H9 (cell line): ENCODE data around the gene PIGL. TPM values are rescaled to one million over a fixed set of nuclear protein-coding genes. Genes with fewer than 3 reads are reported as not detected.

Experiments used
- DNase-seq: peaks from one replicate; pipeline ENCODE4 v3.0.0-alpha.2; 2017
- H2AFZ ChIP-seq: one replicate; pipeline ENCODE4 v1.6.1; 2013; ENCODE audit warnings: mild to moderate bottlenecking, low read length, control low read depth, moderate library complexity
- H2AK5ac ChIP-seq: 2 replicates; pipeline ENCODE4 v1.6.1; 2013; ENCODE audit warnings: low read length, control low read depth, mixed read lengths; ENCODE audit not compliant: insufficient read length
- H2BK120ac ChIP-seq: one replicate; pipeline ENCODE4 v1.6.1; 2013; ENCODE audit warnings: low read depth, mild to moderate bottlenecking, low read length, control low read depth, inconsistent platforms; ENCODE audit not compliant: poor library complexity, severe bottlenecking
- H2BK12ac ChIP-seq: 2 replicates; pipeline ENCODE4 v1.6.1; 2013; ENCODE audit warnings: low read length, control low read depth, mixed read lengths, low read depth; ENCODE audit not compliant: insufficient read length
- H2BK15ac ChIP-seq: 2 replicates; pipeline ENCODE4 v1.6.1; 2013; ENCODE audit warnings: low read depth, low read length, control low read depth
- H2BK20ac ChIP-seq: one replicate; pipeline ENCODE4 v1.6.1; 2013; ENCODE audit warnings: low read depth, mild to moderate bottlenecking, low read length, control low read depth, inconsistent platforms; ENCODE audit not compliant: poor library complexity, severe bottlenecking
- H2BK5ac ChIP-seq: 2 replicates; pipeline ENCODE4 v1.6.1; 2013; ENCODE audit warnings: low read length, control low read depth, mixed read lengths; ENCODE audit not compliant: insufficient read length
- H3K14ac ChIP-seq: 2 replicates; pipeline ENCODE4 v1.6.1; 2013; ENCODE audit warnings: low read length, control low read depth; ENCODE audit not compliant: insufficient read depth
- H3K18ac ChIP-seq: 2 replicates; pipeline ENCODE4 v1.6.1; 2013; ENCODE audit warnings: low read depth, mild to moderate bottlenecking, mixed read lengths, low read length, control low read depth; ENCODE audit not compliant: insufficient read length
- H3K23ac ChIP-seq: 2 replicates; pipeline ENCODE4 v1.6.1; 2013; ENCODE audit warnings: low read length, control low read depth, mixed read lengths, low read depth; ENCODE audit not compliant: insufficient read length
- H3K23me2 ChIP-seq: 2 replicates; pipeline ENCODE4 v1.6.1; 2013; ENCODE audit warnings: low read depth, mild to moderate bottlenecking, mixed read lengths, low read length, control low read depth; ENCODE audit not compliant: insufficient read length, poor library complexity, severe bottlenecking
- H3K27ac ChIP-seq: 2 replicates; pipeline ENCODE4 v1.5.1; 2013; ENCODE audit warnings: low read length, control low read depth, mixed read lengths, low read depth; ENCODE audit not compliant: insufficient read length
- H3K27me3 ChIP-seq: 2 replicates; pipeline ENCODE4 v1.6.1; 2013; ENCODE audit warnings: low read length, control low read depth, inconsistent platforms; ENCODE audit not compliant: insufficient read depth
- H3K4ac ChIP-seq: 2 replicates; pipeline ENCODE4 v1.6.1; 2013; ENCODE audit warnings: low read depth, mild to moderate bottlenecking, control low read depth, inconsistent platforms, low read length, moderate library complexity
- H3K4me1 ChIP-seq: 2 replicates; pipeline ENCODE4 v1.6.1; 2013; ENCODE audit warnings: low read length, control low read depth, inconsistent platforms; ENCODE audit not compliant: insufficient read depth
- H3K4me2 ChIP-seq: 2 replicates; pipeline ENCODE4 v1.6.1; 2013; ENCODE audit warnings: low read length, control low read depth, mixed read lengths; ENCODE audit not compliant: insufficient read length, insufficient read depth
- H3K56ac ChIP-seq: 2 replicates; pipeline ENCODE4 v1.6.1; 2013; ENCODE audit warnings: low read depth, mild to moderate bottlenecking, mixed read lengths, low read length, control low read depth; ENCODE audit not compliant: insufficient read length
- H3K79me1 ChIP-seq: 2 replicates; pipeline ENCODE4 v1.6.1; 2013; ENCODE audit warnings: low read depth, mild to moderate bottlenecking, moderate library complexity, low read length, control low read depth, inconsistent platforms; ENCODE audit not compliant: insufficient read depth, poor library complexity, severe bottlenecking
- H3K79me2 ChIP-seq: 2 replicates; pipeline ENCODE4 v1.6.1; 2013; ENCODE audit warnings: low read length, control low read depth, inconsistent platforms; ENCODE audit not compliant: insufficient read depth
- H3K9ac ChIP-seq: 2 replicates; pipeline ENCODE4 v1.6.1; 2013; ENCODE audit warnings: low read length, control low read depth, mixed read lengths; ENCODE audit not compliant: insufficient read length; ENCODE audit errors: extremely low read depth
- H3K9me3 ChIP-seq: one replicate; pipeline ENCODE4 v1.6.1; 2013; ENCODE audit warnings: low read depth, low read length, inconsistent platforms; ENCODE audit not compliant: control insufficient read depth
- H3T11ph ChIP-seq: one replicate; pipeline ENCODE4 v1.6.1; 2013; ENCODE audit warnings: mild to moderate bottlenecking, low read length, control low read depth, inconsistent platforms
- H4K20me1 ChIP-seq: one replicate; pipeline ENCODE4 v1.6.1; 2013; ENCODE audit not compliant: control insufficient read depth, insufficient read length, insufficient read depth
- H4K5ac ChIP-seq: 2 replicates; pipeline ENCODE4 v1.6.1; 2013; ENCODE audit warnings: low read depth, mild to moderate bottlenecking, mixed read lengths, low read length, control low read depth; ENCODE audit not compliant: insufficient read length
- H4K8ac ChIP-seq: replicated peaks from 2 replicates; pipeline ENCODE4 v1.6.1; 2013; ENCODE audit warnings: low read length, control low read depth, mixed read lengths, low read depth; ENCODE audit not compliant: insufficient read length
- H4K91ac ChIP-seq: 2 replicates; pipeline ENCODE4 v1.6.1; 2013; ENCODE audit warnings: low read depth, mild to moderate bottlenecking, moderate library complexity, mixed read lengths, low read length, control low read depth; ENCODE audit not compliant: insufficient read length
- H3K27ac Mint-ChIP-seq, 3 experiments: 2 replicates in 2 of 3; 3 replicates in 1 of 3; pipeline ENCODE4 v1.8.0; 2020 to 2021; ENCODE audit warnings: mixed read lengths in 3 of 3, mild to moderate bottlenecking in 1 of 3, moderate library complexity in 1 of 3
- H3K27me3 Mint-ChIP-seq: 2 replicates; pipeline ENCODE4 v1.8.0; 2021; ENCODE audit warnings: low read depth, mild to moderate bottlenecking, moderate library complexity, mixed read lengths
- H3K36me3 Mint-ChIP-seq, 3 experiments: 2 replicates in 2 of 3; 3 replicates in 1 of 3; pipeline ENCODE4 v1.8.0; 2020 to 2021; ENCODE audit warnings: low read depth in 3 of 3, mixed read lengths in 3 of 3; ENCODE audit not compliant: insufficient read depth in 1 of 3
- H3K4me1 Mint-ChIP-seq, 2 experiments: 2 replicates each; pipeline ENCODE4 v1.8.0; 2020; ENCODE audit warnings: mixed read lengths in 2 of 2
- H3K4me3 Mint-ChIP-seq, 2 experiments: 2 replicates in 1 of 2; 3 replicates in 1 of 2; pipeline ENCODE4 v1.8.0; 2020 to 2021; ENCODE audit warnings: mild to moderate bottlenecking in 2 of 2, mixed read lengths in 2 of 2, moderate library complexity in 1 of 2
- H3K9me3 Mint-ChIP-seq, 2 experiments: 2 replicates in 1 of 2; 3 replicates in 1 of 2; pipeline ENCODE4 v1.8.0; 2020; ENCODE audit warnings: mild to moderate bottlenecking in 2 of 2, mixed read lengths in 2 of 2, moderate library complexity in 1 of 2
- WGBS: extraction: QIAGEN DNeasy Blood & Tissue Kit; methylation state at CpG from one replicate; pipeline ENCODE4 v1.1.7; 2013; ENCODE audit warnings: missing lambda C conversion rate, low lambda C conversion rate, mixed read lengths; ENCODE audit not compliant: insufficient read length; ENCODE audit errors: extremely low coverage; 5-methylcytosine and 5-hydroxymethylcytosine counted together
- total RNA-seq: library from RNA; stranded (reverse); gene quantifications from 2 replicates; pipeline ENCODE4 v1.2.1, GENCODE V29; 2021
- TF ChIP-seq, protein P1 (sequence below): fragments of 200-600 bp; sonication (generic); conservative IDR thresholded peaks from 3 replicates; pipeline ENCODE4 v1.8.0; 2021; ENCODE audit warnings: antibody characterized with exemption, mild to moderate bottlenecking

PIGL gene
- total RNA-seq, 1 experiment from 2014 or later = 21.6 TPM

DNA sequence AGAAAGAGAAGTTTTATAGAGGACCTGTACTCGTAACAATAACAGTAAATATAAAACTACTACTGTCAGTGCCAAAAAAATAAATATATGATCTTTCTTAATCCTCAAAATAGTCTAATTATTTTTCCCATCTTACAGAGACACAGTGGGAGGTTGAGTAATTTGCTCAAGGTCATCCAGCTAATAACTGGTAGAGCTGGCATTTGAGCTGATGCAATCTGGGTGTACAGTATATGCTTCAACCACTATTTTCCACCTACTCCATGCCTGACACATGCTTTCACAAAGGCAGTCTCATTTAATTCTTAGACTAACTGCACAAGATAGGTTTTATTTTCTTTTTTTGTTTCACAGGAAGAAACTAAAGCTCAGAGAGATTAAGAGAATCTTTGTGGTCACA lies 33.6 kb downstream of the PIGL start:
- no peaks in the 10 kb centered on the region for H3K79me1 ChIP-seq
- no peak overlapping the region for H2BK12ac ChIP-seq
- Mint-ChIP-seq H3K27ac (no peak overlapping the region), H3K9me3 (no peaks in the 10 kb centered on the region; a peak in 1 of 5 replicates), H3K27me3 (no peaks in the 10 kb centered on the region), H3K4me1 (peaks cover 9 to 12% of the 10 kb centered on the region in 2 experiments), H3K4me3 (no peak overlapping the region), H3K36me3 (peaks cover 3 to 16% (median 16%) of the 10 kb centered on the region in 3 experiments; a peak in 6 of 7 replicates)
- no peak overlapping the region for H2BK5ac ChIP-seq
- H3K27ac ChIP-seq = no peak overlapping the region
- no peak overlapping the region for H2BK120ac ChIP-seq
- no peak overlapping the region for H3K14ac ChIP-seq
- no peaks in the 10 kb centered on the region for H3K9me3 ChIP-seq
- H3K23me2 ChIP-seq = no peaks in the 10 kb centered on the region
- TF ChIP-seq, protein P1, sequence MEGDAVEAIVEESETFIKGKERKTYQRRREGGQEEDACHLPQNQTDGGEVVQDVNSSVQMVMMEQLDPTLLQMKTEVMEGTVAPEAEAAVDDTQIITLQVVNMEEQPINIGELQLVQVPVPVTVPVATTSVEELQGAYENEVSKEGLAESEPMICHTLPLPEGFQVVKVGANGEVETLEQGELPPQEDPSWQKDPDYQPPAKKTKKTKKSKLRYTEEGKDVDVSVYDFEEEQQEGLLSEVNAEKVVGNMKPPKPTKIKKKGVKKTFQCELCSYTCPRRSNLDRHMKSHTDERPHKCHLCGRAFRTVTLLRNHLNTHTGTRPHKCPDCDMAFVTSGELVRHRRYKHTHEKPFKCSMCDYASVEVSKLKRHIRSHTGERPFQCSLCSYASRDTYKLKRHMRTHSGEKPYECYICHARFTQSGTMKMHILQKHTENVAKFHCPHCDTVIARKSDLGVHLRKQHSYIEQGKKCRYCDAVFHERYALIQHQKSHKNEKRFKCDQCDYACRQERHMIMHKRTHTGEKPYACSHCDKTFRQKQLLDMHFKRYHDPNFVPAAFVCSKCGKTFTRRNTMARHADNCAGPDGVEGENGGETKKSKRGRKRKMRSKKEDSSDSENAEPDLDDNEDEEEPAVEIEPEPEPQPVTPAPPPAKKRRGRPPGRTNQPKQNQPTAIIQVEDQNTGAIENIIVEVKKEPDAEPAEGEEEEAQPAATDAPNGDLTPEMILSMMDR = no peak
- H2AK5ac ChIP-seq = no peak overlapping the region
- no peak for DNase-seq
- no peak overlapping the region for H4K5ac ChIP-seq
- H4K20me1 ChIP-seq = no peaks in the 10 kb centered on the region
- H4K8ac ChIP-seq = no peak overlapping the region
- no peak overlapping the region for H2BK15ac ChIP-seq
- H2BK20ac ChIP-seq = no peak overlapping the region
- no peak overlapping the region for H2AFZ ChIP-seq
- no peak overlapping the region for H3T11ph ChIP-seq
- no peaks in the 10 kb centered on the region for H3K27me3 ChIP-seq
- no peak overlapping the region for H3K9ac ChIP-seq
- no peak overlapping the region for H3K56ac ChIP-seq
- H3K4me2 ChIP-seq = no peak overlapping the region
- H3K4me1 ChIP-seq = peaks cover 5% of the 10 kb centered on the region
- no CpG with 5 or more reads among the region's 1 CpG for WGBS
- no peak overlapping the region for H4K91ac ChIP-seq
- H3K18ac ChIP-seq = no peak overlapping the region
- no peak overlapping the region for H3K23ac ChIP-seq
- H3K4ac ChIP-seq = no peak overlapping the region
- no peaks in the 10 kb centered on the region for H3K79me2 ChIP-seq
